Transverse colon (tissue), 4 donors: ENCODE results near the gene LDLRAD4. TPM values are rescaled to one million over a fixed set of nuclear protein-coding genes. Genes with fewer than 3 reads are reported as not detected.

Source experiments
- DNase-seq: peaks from one replicate; pipeline ENCODE4 v3.0.0-alpha.2; 2019
- H3K27ac ChIP-seq, 4 donors: fragments of 200-600 bp; sonication (generic); 2 replicates each; pipeline ENCODE4 v1.5.1; 2016 to 2018; ENCODE audit warnings: inconsistent platforms in 4 of 4
- H3K27me3 ChIP-seq: fragments of 200-600 bp; sonication (generic); 2 replicates; pipeline ENCODE4 v1.5.1; 2017; ENCODE audit warnings: inconsistent platforms
- H3K36me3 ChIP-seq, 4 donors: fragments of 200-600 bp; sonication (generic); 2 replicates each; pipeline ENCODE4 v1.5.1; 2017 to 2019; ENCODE audit warnings: inconsistent platforms in 4 of 4
- H3K4me1 ChIP-seq, 4 donors: fragments of 200-600 bp; sonication (generic); 2 replicates each; pipeline ENCODE4 v1.5.1; 2017 to 2020; ENCODE audit warnings: inconsistent platforms in 4 of 4
- H3K4me3 ChIP-seq, 4 donors: fragments of 200-600 bp; sonication (generic); 1 replicate in 1 of 4; 2 replicates in 3 of 4; pipeline versions ENCODE4 v1.5.1 to v1.6.1; 2017 to 2019; ENCODE audit warnings: inconsistent platforms in 4 of 4
- H3K9me3 ChIP-seq, 2 donors: fragments of 200-600 bp; sonication (generic); 2 replicates each; pipeline ENCODE4 v1.5.1; 2017 to 2019; ENCODE audit warnings: inconsistent platforms in 2 of 2
- EP300 ChIP-seq: sonication (generic); formaldehyde crosslinking; IDR thresholded peaks from one replicate; pipeline ENCODE4 v1.6.1; 2017; ENCODE audit warnings: antibody characterized with exemption, low read depth
- POLR2A ChIP-seq: fragments of 450-650 bp; IDR thresholded peaks from one replicate; pipeline ENCODE4 v1.6.1; 2016; ENCODE audit warnings: antibody characterized with exemption, mild to moderate bottlenecking, moderate library complexity
- POLR2AphosphoS5 ChIP-seq, 3 donors: sonication (generic); formaldehyde crosslinking; IDR thresholded peaks; one replicate each; pipeline ENCODE4 v1.6.1; 2016; ENCODE audit warnings: antibody characterized with exemption in 3 of 3
- WGBS, 2 donors: methylation state at CpG; one replicate each; pipeline ENCODE4 v1.1.5; 2018; ENCODE audit warnings: low coverage in 1 of 2; 5-methylcytosine and 5-hydroxymethylcytosine counted together
- in situ Hi-C, 4 donors: fragments of 200-750 bp; cut with MboI; loops; one replicate each; pipeline versions ENCODE4 v1.15.0 to v1.15.1; 2017; ENCODE audit warnings: low sequenced_read_pairs in 3 of 4, low pct_ligation_motif_present in 1 of 4, low pct_unique_long_range_greater_than_20kb in 1 of 4
- intact Hi-C: fragments of 100-400 bp; cut with DNase I; formaldehyde crosslinking; loops from one replicate; pipeline ENCODE4 v1.15.1; 2023; ENCODE audit warnings: low total_unique reads
- total RNA-seq, 4 donors: library from RNA; depleted of rRNA; stranded (reverse); fragments of >200 nt; gene quantifications; one replicate each; pipeline ENCODE4 v1.1.0, GENCODE V29; 2016
- TF ChIP-seq, protein P1 (sequence below), 5 experiments: fragments of 200-600 bp in 3 of 5; fragments of 450-650 bp in 2 of 5; sonication (generic) in 3 of 5; IDR thresholded peaks; 1 replicate in 2 of 5; 2 replicates in 3 of 5; pipeline ENCODE4 v1.5.1; 2016 to 2017; ENCODE audit warnings: antibody characterized with exemption in 5 of 5, inconsistent platforms in 3 of 5, mild to moderate bottlenecking in 2 of 5, moderate library complexity in 1 of 5

Gene LDLRAD4
- total RNA-seq, 4 donors from 2014 or later = 34.8 to 277 (median 60.6) TPM

DNA sequence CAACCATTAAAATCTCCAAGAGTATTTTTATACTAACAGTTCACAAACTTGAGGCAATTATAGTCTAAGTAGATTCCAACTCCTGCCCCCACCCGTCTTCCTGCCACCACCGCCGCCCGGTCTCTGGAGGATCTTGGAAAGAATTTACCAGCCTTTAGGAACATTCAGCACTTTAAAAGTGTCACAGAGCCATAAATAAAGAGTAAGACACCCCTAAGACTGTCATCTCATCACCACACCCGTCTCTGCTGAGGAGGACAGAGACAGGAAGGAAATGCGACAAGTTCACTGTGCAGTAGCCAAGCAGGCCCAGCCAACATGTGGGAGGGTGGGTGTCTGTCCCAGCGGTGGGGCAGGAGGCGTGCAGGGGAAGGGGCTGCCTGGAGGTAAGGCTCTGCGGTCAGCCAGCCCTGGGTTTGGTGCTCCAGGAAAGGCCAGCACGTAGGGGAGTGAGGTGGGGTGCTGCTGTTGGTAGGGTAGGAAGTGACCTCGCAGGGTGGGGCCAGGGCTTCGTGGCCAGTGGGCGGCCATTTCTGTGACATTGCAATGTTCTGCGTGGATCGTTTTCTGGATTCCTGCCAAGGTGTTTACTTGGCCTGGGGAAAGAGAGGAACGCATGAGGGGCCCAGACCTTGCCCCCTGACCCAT lies 396.2 kb downstream of the LDLRAD4 start:
- peak overlapping the region; percentile 6 to 55 (median 36) for H3K27ac ChIP-seq
- in situ Hi-C loops = no loop called here
- H3K36me3 ChIP-seq = no peaks in the 10 kb centered on the region
- H3K4me3 ChIP-seq = no peak overlapping the region
- TF ChIP-seq EP300 = no peak
- no peak for TF ChIP-seq POLR2AphosphoS5 (IDR thresholded peaks at IDR 0.05)
- no peak for TF ChIP-seq POLR2A
- TF ChIP-seq, protein P1, sequence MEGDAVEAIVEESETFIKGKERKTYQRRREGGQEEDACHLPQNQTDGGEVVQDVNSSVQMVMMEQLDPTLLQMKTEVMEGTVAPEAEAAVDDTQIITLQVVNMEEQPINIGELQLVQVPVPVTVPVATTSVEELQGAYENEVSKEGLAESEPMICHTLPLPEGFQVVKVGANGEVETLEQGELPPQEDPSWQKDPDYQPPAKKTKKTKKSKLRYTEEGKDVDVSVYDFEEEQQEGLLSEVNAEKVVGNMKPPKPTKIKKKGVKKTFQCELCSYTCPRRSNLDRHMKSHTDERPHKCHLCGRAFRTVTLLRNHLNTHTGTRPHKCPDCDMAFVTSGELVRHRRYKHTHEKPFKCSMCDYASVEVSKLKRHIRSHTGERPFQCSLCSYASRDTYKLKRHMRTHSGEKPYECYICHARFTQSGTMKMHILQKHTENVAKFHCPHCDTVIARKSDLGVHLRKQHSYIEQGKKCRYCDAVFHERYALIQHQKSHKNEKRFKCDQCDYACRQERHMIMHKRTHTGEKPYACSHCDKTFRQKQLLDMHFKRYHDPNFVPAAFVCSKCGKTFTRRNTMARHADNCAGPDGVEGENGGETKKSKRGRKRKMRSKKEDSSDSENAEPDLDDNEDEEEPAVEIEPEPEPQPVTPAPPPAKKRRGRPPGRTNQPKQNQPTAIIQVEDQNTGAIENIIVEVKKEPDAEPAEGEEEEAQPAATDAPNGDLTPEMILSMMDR (IDR thresholded peaks at IDR 0.05) = no peak
- peaks cover 5 to 30% (median 12%) of the 10 kb centered on the region in 4 donors for H3K4me1 ChIP-seq
- H3K27me3 ChIP-seq = no peaks in the 10 kb centered on the region
- intact Hi-C loops = no loop called here
- 71 to 80% methylated on average over 1 to 16 of the region's 16 CpGs for WGBS, 2 donors
- no peaks in the 10 kb centered on the region for H3K9me3 ChIP-seq
- no peak for DNase-seq

DNA sequence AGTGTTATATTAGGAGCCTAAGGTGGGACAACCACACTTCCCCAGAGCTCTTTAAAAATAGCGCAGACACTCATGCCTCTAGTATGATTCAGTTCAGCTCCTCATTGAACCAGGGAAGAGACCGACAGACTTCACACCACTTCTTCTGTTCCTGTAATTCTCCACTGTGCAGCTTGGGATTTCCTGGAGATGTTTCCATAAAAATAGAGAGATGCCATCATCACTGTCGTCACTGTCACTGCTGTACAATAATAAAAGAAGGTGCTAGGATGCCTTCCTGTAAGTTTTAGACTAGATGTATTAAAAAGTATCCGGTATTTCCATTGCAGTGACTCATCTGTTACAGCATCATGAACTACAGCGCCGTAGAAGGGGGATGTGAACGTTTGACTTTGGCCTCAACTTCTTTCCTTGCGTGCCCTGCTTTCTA lies 396.9 kb downstream of the LDLRAD4 start:
- no peak for TF ChIP-seq POLR2AphosphoS5 (IDR thresholded peaks at IDR 0.05)
- TF ChIP-seq, protein P1 (IDR thresholded peaks at IDR 0.05) = no peak
- TF ChIP-seq POLR2A = no peak
- TF ChIP-seq EP300 = no peak
- H3K4me3 ChIP-seq = no peak overlapping the region
- no peak for DNase-seq
- peak overlapping the region in 3 of 4 donors; percentile 31 to 55 (median 40) for H3K27ac ChIP-seq
- in situ Hi-C loops (no loop called here), intact Hi-C loops (no loop called here)
- no peaks in the 10 kb centered on the region for H3K9me3 ChIP-seq
- no peaks in the 10 kb centered on the region for H3K27me3 ChIP-seq
- no peaks in the 10 kb centered on the region for H3K36me3 ChIP-seq
- H3K4me1 ChIP-seq = peaks cover 4 to 28% (median 10%) of the 10 kb centered on the region in 4 donors
- 82 to 89% methylated on average over 8 of the region's 8 CpGs for WGBS, 2 donors

DNA sequence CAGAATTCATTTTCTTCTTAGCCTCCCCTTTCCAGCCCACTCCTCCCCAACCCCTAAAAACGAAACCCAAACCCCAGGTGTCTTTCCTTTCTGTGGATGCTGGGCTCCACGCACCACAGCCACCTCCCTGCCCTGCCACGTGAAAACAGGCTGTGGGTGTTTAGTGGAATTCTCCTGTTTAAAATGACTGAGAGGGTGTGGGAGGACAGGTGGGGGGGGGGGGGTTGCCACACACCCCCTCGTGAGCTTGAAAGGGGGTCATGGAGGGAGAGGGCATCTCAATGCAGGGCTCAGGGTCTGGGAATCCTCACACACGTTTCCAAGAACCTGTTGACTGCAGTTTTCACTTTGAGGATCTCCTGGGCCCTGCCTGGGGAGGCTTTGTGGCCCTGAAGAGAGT lies 397.5 kb downstream of the LDLRAD4 start:
- WGBS, 2 donors = 66 to 100% methylated on average over 1 to 5 of the region's 5 CpGs
- intact Hi-C loops = no loop called here
- Histone ChIP-seq H3K4me3 (no peak overlapping the region), H3K27ac (no peak overlapping the region), H3K27me3 (no peaks in the 10 kb centered on the region), H3K36me3 (no peaks in the 10 kb centered on the region), H3K9me3 (no peaks in the 10 kb centered on the region), H3K4me1 (peaks cover 0 to 22% (median 5%) of the 10 kb centered on the region in 4 donors)
- in situ Hi-C loops = no loop called here
- TF ChIP-seq POLR2A (no peak), POLR2AphosphoS5 (IDR thresholded peaks at IDR 0.05) (no peak), EP300 (no peak)
- TF ChIP-seq, protein P1 (IDR thresholded peaks at IDR 0.05) = no peak
- no peak for DNase-seq

DNA sequence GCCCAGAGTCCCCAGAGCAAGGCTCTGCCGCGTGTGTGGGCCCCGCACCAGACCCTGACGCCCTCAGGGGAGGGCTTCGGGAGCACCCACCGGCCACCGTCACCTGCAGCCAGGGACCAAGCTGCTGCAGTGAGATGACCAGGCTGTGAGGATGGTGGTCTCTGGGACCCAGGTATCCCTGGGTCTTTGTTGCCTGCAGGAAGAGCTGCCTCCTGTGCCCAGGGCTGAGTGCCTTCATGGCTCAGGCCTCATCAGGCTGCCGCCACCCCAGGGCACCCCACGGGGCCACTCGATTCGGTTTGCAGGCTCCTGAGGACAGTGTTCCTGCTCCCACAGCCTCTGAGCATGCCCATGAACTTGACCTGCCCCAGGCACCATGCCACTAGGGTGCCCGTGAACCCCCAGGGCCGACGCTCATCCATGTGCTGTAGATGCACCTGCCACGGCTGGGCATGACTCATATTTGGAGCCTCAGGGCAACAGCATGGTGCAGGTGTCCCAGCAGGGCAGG lies 398.0 kb downstream of the LDLRAD4 start:
- DNase-seq = no peak

More for the DNA sequence above, 398.0 kb downstream of the LDLRAD4 start:
- Histone ChIP-seq H3K9me3 (no peaks in the 10 kb centered on the region), H3K4me1 (peaks cover 0 to 18% (median 4%) of the 10 kb centered on the region in 4 donors), H3K36me3 (no peaks in the 10 kb centered on the region), H3K4me3 (no peak overlapping the region), H3K27me3 (no peaks in the 10 kb centered on the region), H3K27ac (no peak overlapping the region)
- intact Hi-C loops = no loop called here
- 79% methylated on average over 11 of the region's 15 CpGs; no CpG with 5 or more reads in 1 of the 2 donors for WGBS, 2 donors
- no peak for TF ChIP-seq EP300
- TF ChIP-seq POLR2AphosphoS5 (IDR thresholded peaks at IDR 0.05) = no peak
- TF ChIP-seq, protein P1 (IDR thresholded peaks at IDR 0.05) = no peak
- TF ChIP-seq POLR2A = no peak
- in situ Hi-C loops = no loop called here
